Endometrial microvascular endothelial cells (primary cell): Measurements from ENCODE around the gene GALNT18. TPM values are rescaled to one million over a fixed set of nuclear protein-coding genes. Genes with fewer than 3 reads are reported as not detected.

ENCODE experiments used
- in situ Hi-C: cut with HindIII; loops from 2 replicates; pipeline ENCODE4 v1.10.0; 2017; ENCODE audit warnings: low sequenced_read_pairs, low pct_unique_long_range_greater_than_20kb; ENCODE audit errors: inconsistent ontology term
- total RNA-seq: library from RNA; depleted of rRNA; stranded (reverse); fragments of >200 nt; gene quantifications from one replicate; pipeline ENCODE4 v1.2.3, GENCODE V29; 2015; ENCODE audit errors: inconsistent ontology term

Gene GALNT18
- total RNA-seq, 1 donor from 2014 or later: 39.8 TPM

DNA sequence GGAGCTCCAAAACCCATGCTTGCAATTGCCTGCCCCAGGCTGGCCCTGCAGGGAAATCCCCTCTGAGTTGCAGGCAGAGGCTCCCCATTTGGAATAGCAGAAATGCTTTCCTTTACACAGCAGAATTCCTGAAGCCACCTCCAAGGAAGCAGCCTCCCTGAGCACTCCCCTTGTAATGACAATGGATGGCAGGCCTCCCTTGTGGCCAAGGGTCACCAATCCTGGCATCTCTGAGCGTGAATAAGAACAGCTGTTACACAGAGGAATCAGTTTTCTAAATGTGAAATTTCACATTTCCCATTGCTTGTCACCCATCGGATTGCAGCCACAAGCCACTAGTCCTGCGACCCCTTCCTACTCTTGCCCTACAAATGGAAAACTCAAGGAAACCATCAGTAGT lies 107.6 kb downstream of the GALNT18 start:
- in situ Hi-C loops: no loop called here

DNA sequence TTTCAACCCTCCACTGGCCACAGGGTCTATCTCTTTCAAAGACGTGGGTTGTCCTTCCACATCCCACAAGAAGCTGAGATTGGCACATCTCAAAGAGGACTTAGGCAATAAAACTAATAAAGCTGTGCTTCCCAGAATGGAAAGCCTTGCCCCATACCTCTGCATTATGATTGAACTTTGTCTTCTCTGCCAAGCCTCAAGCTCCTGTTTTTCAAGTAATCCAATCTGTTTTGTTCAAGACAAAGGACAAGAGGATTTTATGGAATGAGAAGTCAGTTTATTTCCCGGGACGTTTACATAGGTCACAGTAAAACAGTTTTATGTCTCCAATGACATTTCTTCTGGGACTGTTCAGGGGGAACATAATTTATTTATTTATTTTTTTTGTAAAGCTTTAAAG lies 108.4 kb downstream of the GALNT18 start:
- in situ Hi-C loops: no loop called here

DNA sequence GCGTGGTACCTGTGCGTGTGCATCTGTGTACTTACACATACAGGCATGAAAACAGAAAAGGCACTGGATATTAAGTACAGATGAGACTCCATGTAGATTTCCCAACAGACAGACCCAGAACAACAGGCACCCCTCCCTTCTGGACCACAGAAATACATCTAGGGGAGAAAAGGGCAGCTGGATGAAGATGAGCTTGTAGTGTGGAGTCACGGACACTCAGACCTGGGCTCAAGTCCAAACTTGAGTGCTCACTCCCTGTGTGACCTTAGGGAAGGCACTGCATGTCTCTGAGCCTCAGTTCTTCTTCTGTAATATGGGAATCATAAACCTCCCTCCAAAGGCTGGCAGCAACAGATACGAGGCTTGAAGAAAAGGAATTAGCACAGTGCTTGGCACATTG lies 108.9 kb downstream of the GALNT18 start:
- in situ Hi-C loops: no loop called here

DNA sequence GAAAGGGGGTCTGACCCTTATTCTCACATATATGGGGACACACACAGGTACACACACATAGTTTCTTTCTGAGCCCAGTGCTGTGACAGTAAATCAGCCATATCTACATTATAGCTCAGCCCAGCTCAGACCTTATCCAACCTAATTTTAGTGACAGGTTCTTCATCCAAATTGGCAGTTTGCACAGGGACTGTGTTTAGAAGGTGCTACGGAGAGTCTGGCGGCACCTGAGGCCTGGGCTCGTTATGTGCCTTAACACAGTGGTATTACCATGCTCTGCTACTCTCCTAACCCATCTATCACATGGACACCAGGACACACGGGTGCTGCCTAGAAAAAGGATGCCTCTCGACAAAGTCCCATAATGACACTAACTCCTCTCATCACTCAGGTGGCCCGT lies 109.3 kb downstream of the GALNT18 start:
- in situ Hi-C loops: no loop called here

DNA sequence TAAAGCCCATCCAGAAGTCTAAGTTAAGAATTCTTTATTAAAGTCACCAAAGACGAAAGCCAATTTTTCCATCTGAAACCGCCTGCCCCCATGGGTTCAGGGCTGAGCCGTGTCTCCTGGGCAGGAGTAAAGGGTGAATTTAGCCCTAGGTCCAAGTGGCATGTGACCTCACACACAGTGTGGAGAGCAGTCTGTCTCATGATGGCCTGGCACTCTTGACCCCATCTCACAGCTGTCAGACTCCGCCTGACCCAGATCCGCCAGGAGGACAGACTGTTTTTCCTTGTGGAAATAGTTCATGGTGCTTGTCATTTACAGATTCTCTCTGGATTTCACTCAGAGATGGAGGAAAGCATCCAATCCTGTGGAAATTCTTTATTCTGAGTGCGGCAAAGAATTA lies 109.7 kb downstream of the GALNT18 start:
- in situ Hi-C loops: no loop called here

DNA sequence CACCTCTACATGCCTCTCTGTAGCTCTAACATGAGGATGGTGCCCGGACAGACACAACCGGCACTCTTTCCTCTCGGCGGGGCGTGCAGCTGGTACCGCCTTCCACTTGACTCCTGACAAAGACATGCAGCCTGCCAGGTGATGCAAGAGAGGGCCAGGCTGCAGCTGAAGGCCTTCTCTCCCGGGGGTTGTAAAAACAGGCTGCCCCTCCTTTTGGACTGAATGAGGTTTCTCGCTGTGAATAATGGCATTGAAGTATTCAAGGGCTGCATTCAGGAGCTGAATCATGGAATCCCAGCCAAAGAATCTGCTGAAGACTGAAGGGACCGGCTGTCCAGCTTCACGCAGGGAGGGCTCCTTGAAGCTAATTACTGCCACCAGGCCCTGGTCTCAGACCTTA lies 110.9 kb downstream of the GALNT18 start:
- in situ Hi-C loops: no loop called here

DNA sequence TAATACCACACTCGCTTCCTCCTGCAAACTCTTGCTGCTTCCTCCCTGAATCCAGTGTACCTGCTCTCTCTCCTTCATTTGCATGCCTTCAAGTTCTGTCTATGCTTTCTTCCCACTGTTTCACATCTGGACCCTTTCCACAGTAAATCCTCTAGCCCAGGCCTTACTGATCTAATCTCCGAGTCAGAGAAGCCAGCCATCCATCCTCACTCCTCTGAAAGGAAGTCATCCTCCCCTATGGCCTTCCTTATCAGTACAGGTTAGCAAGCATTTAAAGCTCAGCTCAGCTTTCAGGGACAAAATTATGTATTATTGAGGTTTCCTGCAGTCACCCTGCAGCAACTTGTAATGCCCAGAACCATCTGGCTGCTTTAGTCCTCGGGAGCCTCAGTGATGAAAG lies 116.1 kb downstream of the GALNT18 start:
- in situ Hi-C loops: no loop called here

DNA sequence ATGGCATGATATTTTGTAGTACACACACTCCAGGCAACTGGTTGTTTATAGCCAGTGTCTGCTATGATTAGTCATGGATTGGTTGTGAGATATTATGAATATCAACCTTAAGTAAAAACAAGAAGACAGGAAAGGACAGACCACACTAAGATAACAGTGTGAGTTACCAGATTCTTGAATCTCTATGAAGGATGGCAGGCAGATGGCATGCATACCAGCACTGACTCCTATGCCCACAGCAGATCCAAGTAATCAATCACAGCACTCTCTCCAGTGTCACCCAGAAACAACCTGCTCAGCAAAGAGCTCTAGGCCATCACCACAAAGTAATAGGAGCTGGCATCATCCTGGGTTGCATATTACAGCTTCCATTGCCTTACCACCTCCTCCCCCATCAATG lies 116.6 kb downstream of the GALNT18 start:
- in situ Hi-C loops: no loop called here

DNA sequence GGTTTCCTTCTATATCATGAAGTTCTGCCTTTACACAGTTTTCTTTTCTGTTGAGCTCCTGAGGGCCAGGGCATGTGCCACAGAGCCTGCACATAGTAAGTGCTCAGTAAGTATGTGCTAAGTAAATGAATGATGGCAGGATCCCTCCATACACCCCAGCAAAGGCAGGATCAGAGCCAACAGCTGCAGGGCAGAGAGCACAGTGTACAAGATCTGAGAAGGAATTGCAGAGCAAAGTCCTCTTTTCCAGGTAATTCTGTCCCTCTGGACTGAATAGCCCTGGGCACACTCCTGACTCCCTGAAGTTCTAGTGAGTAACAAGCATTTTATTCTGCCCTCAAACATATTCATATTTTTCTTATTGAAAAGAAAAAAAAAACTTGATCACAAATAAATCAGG lies 117.7 kb downstream of the GALNT18 start:
- in situ Hi-C loops: no loop called here

DNA sequence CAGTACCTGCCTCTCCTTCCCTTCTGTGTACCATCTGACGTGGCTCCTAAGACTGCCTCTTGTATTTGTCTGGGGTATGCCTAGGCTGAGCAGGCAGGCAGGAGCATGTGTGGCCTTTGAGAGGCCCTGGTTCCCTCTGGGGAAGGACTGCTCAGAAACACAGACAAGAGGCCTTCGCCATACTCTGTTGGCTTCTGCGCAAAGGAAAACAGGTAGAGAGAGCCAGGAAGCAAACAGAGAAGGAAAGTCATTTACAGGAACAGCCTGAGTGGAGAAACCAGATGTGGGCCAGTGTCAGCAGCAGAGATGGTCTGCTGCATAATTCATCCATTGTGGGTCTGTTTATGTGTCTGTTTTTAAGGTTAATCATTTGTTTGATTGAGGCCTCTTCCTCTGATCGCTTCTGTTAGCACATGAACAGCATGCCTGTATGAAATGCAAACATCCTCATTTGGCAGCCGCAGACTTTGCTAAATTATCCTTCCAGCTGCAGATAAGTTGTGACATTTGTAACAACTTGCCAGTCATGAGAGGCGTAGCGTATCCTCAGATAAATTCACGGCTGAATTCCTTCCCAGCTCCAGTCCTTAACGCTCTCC lies 119.4 kb downstream of the GALNT18 start:
- in situ Hi-C loops: no loop called here

DNA sequence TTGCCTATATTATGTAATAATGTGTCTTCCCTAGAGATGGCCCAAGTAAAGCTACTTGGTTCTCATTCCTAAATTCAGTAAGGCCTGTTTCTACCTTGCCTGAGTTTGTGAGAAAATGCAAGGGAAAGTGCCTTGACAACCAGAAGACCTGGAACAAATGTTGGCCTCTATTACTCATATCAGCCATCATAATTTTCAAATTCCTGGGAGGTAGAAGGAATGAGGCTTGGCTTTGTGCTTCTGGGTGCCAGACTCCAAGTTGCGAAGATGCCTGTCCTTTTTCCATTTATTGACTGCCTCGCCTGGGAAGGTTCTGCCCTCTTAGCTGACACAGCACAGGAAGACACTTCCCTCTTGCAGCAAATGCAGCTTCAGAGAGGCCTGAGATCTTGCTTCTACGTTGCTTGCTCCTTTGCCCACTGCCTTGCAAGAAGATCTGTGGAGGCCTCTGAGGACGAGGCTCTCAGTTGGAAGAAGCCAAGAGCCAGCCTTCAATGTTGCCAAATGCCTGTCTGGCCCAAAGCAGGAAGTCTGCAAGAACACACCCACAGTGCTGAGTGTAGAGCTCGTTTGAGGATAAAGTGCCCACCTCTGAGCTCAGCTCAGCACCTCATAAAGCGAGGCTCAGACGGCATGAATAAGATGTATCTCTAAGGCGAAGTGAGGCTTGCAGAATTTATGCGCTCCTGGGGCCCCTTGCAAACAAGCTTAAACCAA lies 120.1 kb downstream of the GALNT18 start:
- in situ Hi-C loops: no loop called here

DNA sequence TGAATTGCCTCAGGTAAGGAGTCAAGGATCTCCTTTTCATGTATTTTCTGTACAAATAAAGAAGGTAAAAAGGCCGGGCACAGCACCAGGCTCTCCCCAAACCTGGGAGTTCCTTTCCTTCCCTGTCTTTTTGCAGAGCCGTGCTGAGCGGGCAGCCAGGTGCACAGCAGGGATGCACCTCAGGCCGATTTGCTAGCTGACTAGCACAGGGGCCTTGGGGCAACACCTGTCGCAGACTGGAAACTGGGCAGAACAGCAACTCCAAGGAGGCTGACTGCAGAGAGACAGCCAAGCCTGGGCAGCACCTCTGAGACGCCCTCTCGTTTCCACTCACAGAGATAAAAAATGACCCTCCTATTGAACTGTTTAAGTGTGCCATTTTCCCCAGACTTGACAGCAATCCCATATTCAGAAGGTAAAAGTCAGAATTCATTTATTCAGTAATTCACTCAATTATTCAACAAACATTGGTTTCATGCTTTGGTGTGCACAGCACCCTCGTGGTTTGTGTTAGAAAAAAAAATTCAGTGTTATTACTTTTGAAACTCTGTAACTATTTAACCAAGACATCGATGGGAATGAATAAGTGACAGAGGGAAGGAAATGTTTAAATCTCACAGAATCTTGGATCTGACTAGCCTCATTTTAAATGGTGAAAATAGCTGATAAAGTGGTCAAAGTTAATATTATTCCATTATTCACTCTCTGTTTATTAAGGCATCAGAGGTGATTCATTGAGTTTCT lies 120.9 kb downstream of the GALNT18 start:
- in situ Hi-C loops: no loop called here

DNA sequence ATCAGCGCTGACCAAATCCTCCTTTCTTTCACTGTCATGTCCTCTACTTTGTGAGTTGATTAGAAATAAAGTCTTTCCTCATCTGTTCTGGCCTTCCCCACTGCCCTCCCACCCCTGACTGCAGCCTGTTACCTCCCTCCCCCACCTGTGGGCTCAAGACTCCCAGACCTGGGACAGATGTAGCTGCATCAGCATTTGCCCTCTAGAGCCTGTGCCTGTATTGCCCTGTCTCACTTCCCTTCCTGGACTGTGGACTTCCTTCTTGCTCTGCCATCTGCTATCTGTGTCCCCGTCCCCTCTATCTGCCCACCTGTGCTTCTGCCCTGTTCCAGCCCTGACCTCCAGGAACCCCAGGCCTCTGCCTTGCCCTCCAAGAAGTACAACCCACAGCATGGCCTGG lies 122.5 kb downstream of the GALNT18 start:
- in situ Hi-C loops: no loop called here

DNA sequence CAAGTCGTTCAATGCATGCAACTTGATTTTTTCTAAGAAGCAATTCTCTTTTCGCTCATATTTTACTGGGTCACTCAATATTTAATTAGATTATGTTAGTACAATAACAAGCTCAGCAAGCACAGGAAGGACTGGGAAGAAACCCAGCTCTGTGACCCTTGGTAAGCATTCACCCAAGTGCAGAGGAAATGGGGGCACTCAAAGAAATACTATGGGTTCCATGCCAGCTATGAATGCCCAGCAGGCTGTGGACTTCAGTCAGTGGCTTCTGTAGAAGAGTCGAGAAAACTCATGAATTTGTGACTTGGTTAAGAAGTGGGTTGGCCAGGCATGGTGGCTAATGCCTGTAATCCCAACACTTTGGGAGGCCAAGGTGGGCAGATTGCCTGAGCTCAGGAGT lies 123.6 kb downstream of the GALNT18 start:
- in situ Hi-C loops: no loop called here

DNA sequence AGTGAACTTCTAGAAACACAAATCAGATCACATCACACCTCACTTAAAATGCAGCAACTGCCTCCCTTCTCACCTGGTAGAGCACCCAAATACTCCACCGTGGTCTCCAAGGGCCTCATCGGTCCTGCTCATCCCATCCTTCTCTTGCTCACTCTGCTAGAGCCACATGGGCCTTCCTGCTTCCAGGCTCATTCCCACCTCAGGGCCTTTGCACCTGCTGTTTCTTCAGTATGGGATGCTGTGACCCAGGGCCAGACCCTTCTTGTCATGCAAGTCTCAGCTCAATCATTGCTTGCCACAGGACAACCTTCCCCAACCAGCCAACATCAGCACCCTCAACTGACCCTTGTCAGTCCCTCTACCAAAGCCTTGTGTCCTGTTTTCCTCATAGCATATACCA lies 124.9 kb downstream of the GALNT18 start:
- in situ Hi-C loops: no loop called here

DNA sequence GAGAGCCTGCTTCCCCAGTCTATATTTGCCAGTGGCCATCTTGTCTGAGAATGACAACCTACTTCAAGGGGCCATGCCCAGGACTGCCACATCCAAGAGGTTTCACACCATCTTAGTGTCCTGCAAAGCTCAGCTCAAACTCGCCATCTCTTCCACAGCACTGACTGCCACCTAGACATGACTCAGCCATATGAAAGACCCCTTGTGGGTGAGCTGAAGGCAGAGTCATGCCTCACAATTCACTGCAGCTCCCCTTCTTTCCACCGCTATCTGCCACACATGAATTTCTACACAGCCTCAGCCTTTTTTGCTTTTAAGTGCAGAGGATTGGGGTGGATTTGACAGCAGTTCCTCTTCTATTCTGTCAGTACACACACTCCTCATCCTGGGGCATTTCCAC lies 127.5 kb downstream of the GALNT18 start:
- in situ Hi-C loops: no loop called here

DNA sequence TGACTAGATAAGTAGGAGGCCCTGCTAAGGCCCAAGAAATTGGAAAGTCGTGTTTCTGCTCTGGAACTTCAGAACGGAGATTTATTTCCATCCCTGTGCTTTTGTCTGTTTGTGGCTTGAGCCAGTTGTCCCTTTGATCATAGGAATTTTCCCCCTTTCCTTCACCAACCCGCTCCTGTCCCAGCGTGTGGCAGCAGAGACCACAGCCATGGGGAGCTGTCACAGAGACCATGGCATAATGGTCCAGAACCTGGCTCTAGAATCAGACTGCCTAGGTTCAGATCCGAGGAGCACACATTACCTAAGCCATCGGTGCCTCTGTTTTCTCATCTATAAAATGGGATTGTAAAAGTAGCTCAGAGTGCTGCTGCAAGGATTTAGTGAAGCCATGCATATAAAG lies 128.1 kb downstream of the GALNT18 start:
- in situ Hi-C loops: no loop called here

DNA sequence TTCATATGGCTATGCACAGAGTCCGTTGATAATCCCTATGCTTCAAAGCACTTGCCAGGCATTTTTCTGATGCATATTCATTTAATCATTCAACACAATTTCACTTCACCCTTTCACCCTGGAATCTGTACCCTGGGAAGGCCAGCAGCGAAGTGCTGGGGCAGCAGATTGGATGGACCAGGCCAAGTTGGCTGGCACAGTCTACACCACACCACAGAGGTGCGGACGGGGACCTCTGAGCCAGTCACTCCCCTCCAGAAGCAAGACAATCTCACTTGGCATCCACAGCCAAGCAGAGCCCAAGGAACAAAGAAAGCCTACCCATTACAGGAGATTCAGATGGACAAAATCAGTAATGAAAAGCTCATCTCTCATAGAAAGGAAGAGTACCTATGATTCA lies 130.2 kb downstream of the GALNT18 start:
- in situ Hi-C loops: no loop called here

DNA sequence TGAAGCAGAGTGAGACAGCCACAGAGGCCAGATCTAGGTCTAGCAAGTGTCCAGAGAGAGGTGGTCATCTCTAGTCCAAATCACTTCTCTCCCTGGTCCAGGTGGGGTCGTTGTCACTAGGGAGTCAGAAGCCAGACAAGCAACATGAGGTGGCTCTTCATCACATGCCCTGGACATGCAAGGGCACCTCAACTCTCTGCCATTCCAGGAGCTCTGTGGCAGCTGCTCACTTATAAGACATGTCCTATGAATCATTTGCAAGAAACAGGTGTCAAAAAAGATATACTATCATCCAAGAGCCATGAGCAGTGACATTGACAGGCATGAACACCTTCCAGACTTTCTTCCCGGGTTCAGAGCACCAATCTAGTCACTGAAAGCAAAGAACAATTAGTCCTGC lies 130.8 kb downstream of the GALNT18 start:
- in situ Hi-C loops: no loop called here

DNA sequence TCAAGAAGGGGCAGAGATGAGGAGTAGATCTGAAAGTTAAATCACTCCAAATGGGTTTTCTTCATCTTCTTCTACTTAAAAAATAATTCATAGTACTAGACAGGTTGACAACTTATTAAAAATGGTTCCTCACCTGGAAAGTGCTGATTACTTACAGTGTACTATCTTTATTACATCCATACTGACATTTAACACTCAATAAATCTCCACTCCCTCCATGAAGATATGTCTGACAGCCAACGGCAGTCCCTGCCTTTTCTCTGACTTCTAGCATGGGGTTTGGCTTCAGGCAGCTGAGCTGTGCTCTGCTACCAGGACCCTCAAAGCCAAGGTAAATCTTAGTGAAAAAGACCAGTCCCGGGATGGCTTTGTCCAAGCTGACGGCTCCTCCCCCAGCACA lies 135.4 kb downstream of the GALNT18 start:
- in situ Hi-C loops: no loop called here
